Measurements from ENCODE around the gene PTK7.

Gene PTK7

GRCh38 chr6:43146261-43146660, 70.1 kb downstream of the PTK7 start:
- Histone ChIP-seq H3K4me2 (no peak overlapping the region), H3K4me3 (IDR thresholded peaks at IDR 0.05; ENCODE audit: insufficient read depth, low read depth, low read length) (no peak overlapping the region), H3K36me3 (ENCODE audit: insufficient read depth) (no peaks in the 10 kb centered on the region), H2AFZ (ENCODE audit: low read depth) (no peak overlapping the region), H3K9ac (no peak overlapping the region), H4K20me1 (ENCODE audit: insufficient read depth) (no peaks in the 10 kb centered on the region), H3K4me1 (ENCODE audit: low read depth, poor library complexity, severe bottlenecking) (peaks cover 3% of the 10 kb centered on the region), H3K27me3 (ENCODE audit: insufficient read depth, low read depth) (no peaks in the 10 kb centered on the region), H3K27ac (no peak overlapping the region), H3K79me2 (ENCODE audit: insufficient read depth, low read depth) (no peaks in the 10 kb centered on the region)
- no peak for TF ChIP-seq CTCF (conservative IDR thresholded peaks at IDR 0.05; ENCODE audit: low read depth, low read length)

- Histone ChIP-seq H4K20me1 (ENCODE audit: insufficient read depth) (no peaks in the 10 kb centered on the region), H3K27me3 (ENCODE audit: insufficient read depth, low read depth) (no peaks in the 10 kb centered on the region), H3K36me3 (ENCODE audit: insufficient read depth) (no peaks in the 10 kb centered on the region), H3K4me2 (no peak overlapping the region), H3K27ac (no peak overlapping the region), H3K79me2 (ENCODE audit: insufficient read depth, low read depth) (no peaks in the 10 kb centered on the region), H2AFZ (ENCODE audit: low read depth) (no peak overlapping the region), H3K4me1 (ENCODE audit: low read depth, poor library complexity, severe bottlenecking) (peaks cover 3% of the 10 kb centered on the region), H3K9ac (no peak overlapping the region), H3K4me3 (IDR thresholded peaks at IDR 0.05; ENCODE audit: insufficient read depth, low read depth, low read length) (no peak overlapping the region)
- no peak for TF ChIP-seq CTCF (conservative IDR thresholded peaks at IDR 0.05; ENCODE audit: low read depth, low read length)
These were observed 70.9 kb downstream of the PTK7 start for GRCh38 chr6:43146709-43147688.

GRCh38 chr6:43147691-43148477, 71.8 kb downstream of the PTK7 start:
- Histone ChIP-seq H3K27me3 (ENCODE audit: insufficient read depth, low read depth) (no peaks in the 10 kb centered on the region), H4K20me1 (ENCODE audit: insufficient read depth) (no peaks in the 10 kb centered on the region), H3K4me2 (no peak overlapping the region), H3K9ac (no peak overlapping the region), H3K36me3 (ENCODE audit: insufficient read depth) (no peaks in the 10 kb centered on the region), H3K27ac (no peak overlapping the region), H3K79me2 (ENCODE audit: insufficient read depth, low read depth) (no peaks in the 10 kb centered on the region), H3K4me3 (IDR thresholded peaks at IDR 0.05; ENCODE audit: insufficient read depth, low read depth, low read length) (no peak overlapping the region), H2AFZ (ENCODE audit: low read depth) (no peak overlapping the region), H3K4me1 (ENCODE audit: low read depth, poor library complexity, severe bottlenecking) (peaks cover 3% of the 10 kb centered on the region)
- TF ChIP-seq CTCF (conservative IDR thresholded peaks at IDR 0.05; ENCODE audit: low read depth, low read length) = no peak

GRCh38 chr6:43149265-43149664, 73.2 kb downstream of the PTK7 start:
- no peak overlapping the region for H3K4me2 ChIP-seq
- H3K36me3 ChIP-seq (ENCODE audit: insufficient read depth) = no peaks in the 10 kb centered on the region
- no peak overlapping the region for H3K4me3 ChIP-seq (IDR thresholded peaks at IDR 0.05; ENCODE audit: insufficient read depth, low read depth, low read length)
- H3K4me1 ChIP-seq (ENCODE audit: low read depth, poor library complexity, severe bottlenecking) = no peaks in the 10 kb centered on the region
- H2AFZ ChIP-seq (ENCODE audit: low read depth) = no peak overlapping the region
- no peak for TF ChIP-seq CTCF (conservative IDR thresholded peaks at IDR 0.05; ENCODE audit: low read depth, low read length)
- H4K20me1 ChIP-seq (ENCODE audit: insufficient read depth) = no peaks in the 10 kb centered on the region
- no peaks in the 10 kb centered on the region for H3K79me2 ChIP-seq (ENCODE audit: insufficient read depth, low read depth)
- H3K27me3 ChIP-seq (ENCODE audit: insufficient read depth, low read depth) = no peaks in the 10 kb centered on the region
- H3K27ac ChIP-seq = no peak overlapping the region
- H3K9ac ChIP-seq = no peak overlapping the region
